GM18498 (cell line): ENCODE results near the gene ATP5ME.
"Not testable (repeated sequence)": the region's sequence is repeated elsewhere in the genome, so short reads cannot be mapped to it uniquely, and the experiment has no call there.

Experiments
- ATAC-seq: cut with Tn5 transposase; IDR thresholded peaks from one replicate; pipeline ENCODE4 v1.9.1; 2021; ENCODE audit warnings: mild to moderate bottlenecking, moderate library complexity; ENCODE audit not compliant: unreplicated experiment

ATP5ME gene

GRCh38 chr4:705278-706082, 31.4 kb upstream of the ATP5ME start, which contains the start of gene PCGF3:
Gene PCGF3, plus strand, starts transcription at chr4:705832. Its CDS starts 27,849 bp downstream, at chr4:733681.
- ATAC-seq: peak; percentile 90

DNA sequence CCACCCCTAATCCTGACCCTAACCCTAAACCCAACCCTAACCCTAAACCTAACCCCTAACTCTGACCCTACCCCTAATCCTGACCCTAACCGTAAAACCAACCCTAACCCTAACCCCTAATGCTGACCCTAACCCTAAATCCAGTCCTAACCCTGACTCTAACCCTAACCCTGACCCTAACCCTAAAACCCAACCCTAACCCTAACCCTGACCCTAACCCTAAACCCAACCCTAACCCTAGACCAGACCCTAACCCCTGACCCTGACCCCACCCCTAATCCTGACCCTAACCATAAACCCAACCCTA, 30.8 kb upstream of the ATP5ME start:
- no peak for ATAC-seq

DNA sequence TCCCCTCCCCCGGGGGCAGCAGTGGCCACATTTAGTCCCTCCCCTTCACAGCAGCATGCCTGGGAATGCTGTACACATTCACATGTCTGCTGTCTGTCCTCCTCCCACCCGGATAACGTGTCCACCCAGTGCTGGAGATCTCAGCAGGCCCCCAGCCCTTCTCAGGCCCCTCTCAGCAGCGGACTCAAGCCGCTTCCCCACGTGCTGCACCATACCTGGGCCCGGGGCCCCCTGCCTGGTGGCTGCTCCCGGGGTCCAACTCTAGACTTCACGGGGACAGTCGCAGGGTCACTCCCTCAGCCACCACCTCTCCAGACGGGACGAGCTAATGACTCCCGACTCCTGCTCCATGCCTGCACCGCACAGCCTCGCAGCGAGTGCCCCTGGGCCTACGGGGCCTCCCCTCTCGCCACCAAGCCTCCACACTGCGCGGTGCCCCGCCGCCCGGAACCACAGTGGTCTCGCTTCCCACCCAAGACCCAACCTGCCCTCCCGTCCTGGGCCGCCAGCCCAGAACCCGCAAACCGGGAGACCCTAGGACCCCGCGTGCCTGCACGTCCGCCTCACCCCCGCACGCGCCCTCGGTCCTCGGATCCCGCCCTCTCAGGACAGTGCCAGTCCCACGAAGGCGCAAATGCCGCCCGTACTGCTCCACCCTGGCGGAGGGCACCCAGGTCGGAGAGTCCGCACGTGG, 30.3 kb upstream of the ATP5ME start:
- ATAC-seq: no peak

- no peak for ATAC-seq
These were observed 29.5 kb upstream of the ATP5ME start for GRCh38 chr4:703336-704197.

DNA sequence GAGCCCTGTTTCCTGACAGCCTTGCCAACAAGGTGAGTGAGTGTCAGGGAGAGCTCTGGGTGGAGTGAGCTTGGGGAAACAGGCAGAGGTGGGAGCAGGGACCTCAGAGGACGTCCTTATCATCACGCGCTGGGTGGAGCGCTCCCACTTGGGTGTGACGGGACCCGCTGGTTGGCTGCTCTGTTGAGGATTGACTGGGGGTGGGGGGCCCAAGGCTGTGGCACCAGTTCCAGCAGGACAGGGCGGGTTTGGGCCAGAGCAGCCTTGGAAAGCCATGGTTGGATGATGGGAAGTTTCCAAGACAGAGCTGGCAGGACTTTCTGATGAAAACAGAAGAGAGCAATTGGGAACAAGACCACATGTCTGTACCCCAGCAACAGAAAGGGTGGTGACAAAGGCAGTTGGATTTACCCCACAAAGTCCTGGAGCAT, 28.6 kb upstream of the ATP5ME start:
- ATAC-seq: no peak

DNA sequence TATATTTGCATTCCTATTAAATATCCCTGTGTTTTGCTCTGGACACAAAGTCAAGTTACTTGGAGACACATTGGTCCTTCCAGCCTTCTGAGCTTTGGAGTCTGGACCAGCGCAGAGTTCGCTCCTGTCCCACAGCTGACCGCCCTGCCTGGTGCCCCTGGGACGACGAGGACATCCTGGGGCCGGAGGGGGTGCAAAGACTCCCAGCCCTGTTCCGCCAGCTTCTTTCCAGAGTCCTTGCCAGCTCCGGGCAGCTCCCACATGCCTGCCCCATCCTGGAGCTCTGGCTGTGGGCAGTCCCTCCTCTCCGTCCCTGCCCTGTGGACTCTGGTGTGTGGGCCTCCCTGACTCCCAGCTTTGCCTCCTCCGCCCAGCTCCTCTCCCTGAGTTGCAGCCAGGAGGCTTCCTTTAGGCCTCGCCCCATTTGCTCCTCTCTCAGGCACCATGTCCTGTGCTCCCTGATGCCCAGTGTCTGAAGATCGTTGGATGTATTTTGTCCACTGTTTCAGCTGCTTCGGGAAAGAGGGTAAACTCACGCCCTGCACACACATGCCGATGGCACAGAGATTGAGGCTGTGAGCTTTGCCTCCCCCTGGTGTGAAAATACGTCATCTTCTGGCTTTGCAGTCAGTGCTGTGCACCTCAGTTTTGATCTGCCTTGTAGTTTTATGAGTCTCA, 26.6 kb upstream of the ATP5ME start:
- ATAC-seq: no peak

DNA sequence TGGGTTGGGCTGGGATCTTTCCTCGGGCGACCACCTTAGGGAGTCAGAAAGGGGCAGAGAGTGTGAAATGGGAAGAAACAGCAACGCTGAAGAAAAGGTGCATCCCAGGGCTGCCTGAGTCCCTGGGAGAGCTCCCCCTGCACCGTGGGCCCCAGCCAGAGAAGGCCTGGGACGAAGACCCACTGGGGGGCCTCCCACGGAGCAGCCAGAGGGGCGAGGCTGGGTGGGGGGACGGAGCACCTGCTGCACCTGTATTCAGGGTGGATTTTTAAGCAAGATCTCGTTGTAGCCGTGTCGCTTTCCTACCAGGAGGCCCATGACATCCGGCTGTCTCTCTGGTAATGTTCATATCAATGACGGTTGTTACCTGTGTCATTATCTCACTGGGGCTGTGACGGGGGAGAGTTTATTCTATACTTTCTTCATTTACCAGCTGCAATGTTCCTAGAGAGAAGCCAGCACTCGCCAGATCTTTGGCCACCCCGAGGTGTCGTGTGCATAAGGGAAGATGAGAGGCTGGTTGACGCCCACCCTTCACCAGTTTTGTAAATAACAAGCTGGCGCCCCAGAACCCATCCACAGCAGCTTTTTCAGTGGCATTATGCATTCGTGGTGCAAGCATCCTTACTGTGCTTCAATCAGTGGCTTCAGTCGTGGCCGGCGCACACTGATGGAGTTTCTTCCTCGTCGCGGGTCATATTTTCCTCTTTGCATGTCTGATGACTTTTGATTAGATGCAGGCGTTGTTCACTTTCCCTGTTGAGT, 25.9 kb upstream of the ATP5ME start:
- no peak for ATAC-seq

GRCh38 chr4:694341-694940, 20.4 kb upstream of the ATP5ME start:
- ATAC-seq: not testable (repeated sequence)

GRCh38 chr4:692771-693554, 18.9 kb upstream of the ATP5ME start:
- ATAC-seq: no peak

GRCh38 chr4:689723-690122, 15.6 kb upstream of the ATP5ME start:
- no peak for ATAC-seq

DNA sequence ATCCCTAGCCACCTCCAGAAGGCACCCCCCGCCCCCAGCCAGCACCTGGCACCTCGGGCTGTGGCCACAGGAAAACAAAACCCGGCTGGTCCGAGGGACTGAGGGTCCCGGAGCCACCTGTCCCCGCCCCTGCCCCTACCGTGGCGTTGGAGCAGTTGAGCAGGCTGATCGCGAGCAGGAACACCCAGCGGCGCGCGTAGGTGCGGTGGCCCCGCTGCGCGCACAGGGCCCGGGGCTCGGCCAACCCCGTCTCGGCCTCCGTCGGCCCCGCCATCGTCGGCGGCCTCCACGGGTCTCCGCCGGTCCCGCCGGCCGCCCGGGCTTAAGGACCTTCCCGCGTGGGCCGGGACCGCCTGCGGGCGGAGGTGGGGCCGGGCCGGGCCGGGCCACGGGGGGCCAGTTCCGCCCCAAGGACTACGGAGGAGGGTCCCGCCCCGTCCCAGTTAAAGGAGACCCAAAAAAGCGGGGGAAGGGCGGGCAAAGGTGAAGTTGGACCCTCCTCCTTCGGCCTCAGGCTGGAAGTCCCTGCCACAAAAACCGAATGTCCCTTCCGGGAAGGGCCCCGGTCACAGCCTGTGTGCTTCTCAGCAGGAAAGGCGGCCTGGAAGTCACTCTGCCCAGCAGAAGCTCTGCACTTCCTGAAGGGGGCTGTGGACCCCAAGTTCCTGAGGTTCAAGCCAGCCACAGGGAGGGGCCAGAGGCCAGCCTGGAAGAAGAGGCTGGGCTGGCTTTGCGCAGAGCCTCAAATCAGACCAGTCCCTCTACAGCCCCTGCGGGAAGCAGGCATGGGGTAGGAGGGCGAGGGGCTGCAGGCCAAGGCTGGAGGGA, 15.0 kb upstream of the ATP5ME start, which contains the start of gene SLC49A3:
TSS of gene SLC49A3 (minus strand) at position 298 of the 828 bp plus-strand sequence. CDS start at position 274, 24 bp downstream.
- no peak for ATAC-seq

DNA sequence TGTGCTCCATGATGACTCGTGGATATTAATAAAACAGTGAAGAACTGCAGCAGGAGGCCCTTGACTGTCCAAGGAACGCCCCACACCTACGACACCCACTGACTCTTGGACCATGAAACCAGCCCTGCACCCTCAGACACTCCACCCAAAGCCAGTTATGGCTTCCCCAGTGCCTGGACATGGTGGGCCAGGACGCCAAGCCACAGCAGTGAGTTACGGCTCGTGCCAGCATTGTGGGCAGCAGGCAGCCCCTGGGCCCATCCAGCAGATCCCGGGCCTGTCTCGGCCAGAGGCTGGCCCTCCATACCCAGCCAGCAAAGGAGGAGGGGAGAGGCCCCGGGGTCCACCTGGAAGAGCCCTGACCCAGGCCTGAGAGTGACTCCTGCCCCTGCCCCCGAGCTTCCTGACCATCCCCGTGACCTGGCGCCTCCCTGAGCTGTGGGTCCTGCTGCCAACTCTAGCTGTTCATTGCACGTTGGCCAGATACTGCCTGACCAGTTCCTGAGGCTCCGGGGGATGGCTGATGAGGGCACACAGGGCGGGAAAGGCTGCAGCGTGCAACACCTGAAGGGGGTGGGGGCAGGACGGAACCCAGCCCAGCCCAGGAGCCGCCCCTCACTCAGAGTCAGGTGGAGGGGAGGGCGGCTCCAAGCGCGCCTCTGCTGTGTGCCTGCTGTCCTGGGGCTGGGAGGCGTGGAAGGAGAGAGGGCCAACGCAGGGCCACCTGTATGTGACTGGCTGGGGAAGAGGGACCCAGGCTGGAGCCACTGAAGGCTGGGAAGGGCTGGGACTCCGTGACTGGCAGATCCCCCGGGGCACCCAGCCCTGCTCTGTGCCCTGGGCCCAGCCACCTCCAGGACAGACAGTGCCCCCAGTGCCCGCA, 14.1 kb upstream of the ATP5ME start:
- ATAC-seq: no peak

DNA sequence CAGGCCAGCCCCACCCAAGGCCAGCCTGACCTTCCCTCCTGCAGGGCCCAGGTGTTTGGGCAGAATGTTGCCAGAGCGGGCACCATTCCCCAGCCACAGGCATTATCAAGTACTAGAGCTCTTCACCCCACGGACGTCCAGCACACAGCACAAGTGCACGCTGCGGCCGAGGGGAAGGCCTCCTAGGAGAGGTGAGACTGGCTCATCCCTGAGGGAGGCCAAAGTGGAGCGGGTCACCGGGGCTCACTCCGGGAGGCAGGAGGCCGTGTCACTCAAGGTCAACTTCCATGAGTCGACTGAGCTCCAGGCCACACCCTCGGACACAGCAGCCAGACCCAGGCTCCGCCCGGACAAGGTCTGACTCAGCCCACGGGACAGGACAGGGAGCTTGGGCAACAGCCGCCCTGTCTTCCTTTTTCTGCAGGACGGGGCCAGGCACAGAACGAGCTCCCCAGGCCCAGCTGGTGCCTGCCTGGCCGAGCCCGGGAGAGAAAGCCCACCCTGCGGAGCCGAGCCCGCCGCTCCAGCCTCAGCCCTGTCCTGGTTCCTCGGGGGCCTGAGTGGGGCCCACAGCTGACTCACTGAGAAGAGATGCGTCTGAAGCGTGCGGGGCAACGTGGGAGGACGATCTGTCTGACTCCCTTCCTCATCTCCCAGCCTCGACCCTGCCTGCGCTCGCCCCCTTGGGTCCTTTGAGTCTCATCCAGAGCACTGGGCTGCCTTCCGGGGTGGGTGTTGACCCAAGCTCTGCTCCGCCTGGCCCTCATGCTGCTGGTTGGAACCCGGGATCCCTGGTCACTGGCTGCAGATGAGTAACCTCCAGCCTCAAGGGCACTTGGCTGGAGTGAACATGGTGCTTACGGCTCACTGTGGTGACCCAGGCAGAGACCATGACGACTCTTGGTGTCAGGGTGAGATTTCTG, 13.2 kb upstream of the ATP5ME start:
- ATAC-seq: no peak

DNA sequence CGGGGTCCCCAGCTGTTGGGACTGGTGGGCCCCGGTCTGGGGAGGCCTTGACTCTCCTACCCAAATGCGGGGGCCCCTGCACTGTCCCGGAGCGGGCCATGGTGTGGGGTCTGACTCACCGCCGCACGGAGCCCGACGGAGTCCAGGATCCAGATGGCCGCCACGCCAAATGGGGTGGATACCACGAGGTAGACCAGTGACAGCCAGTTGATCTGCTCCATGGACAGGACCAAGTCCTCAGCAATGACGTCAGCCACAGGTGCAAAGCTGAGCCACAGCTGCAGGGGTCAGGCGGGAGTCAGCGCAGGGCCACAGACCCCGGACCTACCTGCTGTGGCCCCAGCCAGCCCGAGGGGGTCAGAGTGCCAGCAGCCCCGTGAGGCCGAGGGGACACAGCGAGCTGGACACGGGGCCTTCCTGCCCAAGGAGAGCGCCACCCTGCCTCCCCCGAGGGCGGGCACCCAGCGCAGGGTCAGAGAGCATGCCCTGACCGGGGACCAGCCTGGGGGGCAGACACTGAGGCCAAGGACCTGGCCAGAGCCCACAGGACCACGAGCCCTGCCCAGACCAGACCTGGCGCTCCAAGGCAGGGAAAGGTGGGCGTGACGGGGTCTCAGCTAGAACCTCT, 12.5 kb upstream of the ATP5ME start:
- ATAC-seq: no peak

- no peak for ATAC-seq
These were observed 11.8 kb upstream of the ATP5ME start for GRCh38 chr4:685679-686412.
